Inferior parietal cortex (tissue), 1 donor: ENCODE results near the gene SNX9.
"Not testable (repeated sequence)": the region's sequence is repeated elsewhere in the genome, so short reads cannot be mapped to it uniquely, and the experiment has no call there.

Experiments
- DNase-seq: peaks from one replicate; pipeline ENCODE4 v3.0.0-alpha.2; 2016; ENCODE audit errors: extremely low spot score

SNX9 gene

GRCh38 chr6:157927011-157927410 lies 104.0 kb downstream of the SNX9 start:
- no peak for DNase-seq

- no peak for DNase-seq
Observed at GRCh38 chr6:157928428-157928827, 105.4 kb downstream of the SNX9 start.

DNA sequence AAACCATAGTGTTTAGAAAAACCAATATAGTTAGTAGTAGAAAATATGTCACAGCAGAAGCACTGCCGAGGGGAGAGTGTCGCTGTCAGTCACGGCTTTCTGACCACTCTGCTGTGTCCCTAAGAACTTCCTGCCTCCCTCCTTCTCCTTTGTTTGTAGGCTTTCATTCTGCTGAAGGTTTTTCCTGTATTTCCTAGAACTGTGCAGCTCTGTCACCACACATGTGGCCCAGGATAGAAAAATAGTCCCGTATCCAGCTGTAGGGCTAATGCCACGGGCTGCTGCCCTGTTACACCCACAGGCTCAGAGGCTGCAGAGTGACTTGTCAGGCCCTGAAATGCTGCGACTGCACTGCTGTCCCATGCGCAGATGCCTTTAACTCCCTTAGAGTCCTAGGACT lies 106.0 kb downstream of the SNX9 start:
- DNase-seq, result no peak

GRCh38 chr6:157929765-157930319 lies 106.8 kb downstream of the SNX9 start:
- DNase-seq, result no peak

- DNase-seq, result no peak
Observed at GRCh38 chr6:157935786-157936185, 112.7 kb downstream of the SNX9 start.

DNA sequence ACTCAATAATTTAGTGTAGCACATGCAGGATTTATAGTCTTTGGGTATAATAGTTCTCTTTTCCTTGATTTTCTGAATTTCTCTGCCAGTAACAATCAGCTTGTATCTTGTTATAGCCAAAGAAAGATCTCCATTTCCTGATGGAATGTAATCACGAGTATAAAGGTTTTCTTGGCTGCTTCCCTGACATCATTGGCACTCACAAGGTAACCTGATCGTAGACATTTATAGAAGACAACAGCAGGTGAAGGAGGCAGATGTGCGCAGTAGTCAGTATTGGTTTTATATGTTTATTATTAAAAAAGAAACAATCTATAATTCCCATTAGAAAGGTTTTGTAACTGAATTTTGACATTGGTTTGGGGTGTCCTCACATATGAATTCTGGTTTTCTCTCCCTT lies 114.3 kb downstream of the SNX9 start:
- DNase-seq, result no peak

- no peak for DNase-seq
Observed at GRCh38 chr6:157937916-157938315, 114.9 kb downstream of the SNX9 start.

DNA sequence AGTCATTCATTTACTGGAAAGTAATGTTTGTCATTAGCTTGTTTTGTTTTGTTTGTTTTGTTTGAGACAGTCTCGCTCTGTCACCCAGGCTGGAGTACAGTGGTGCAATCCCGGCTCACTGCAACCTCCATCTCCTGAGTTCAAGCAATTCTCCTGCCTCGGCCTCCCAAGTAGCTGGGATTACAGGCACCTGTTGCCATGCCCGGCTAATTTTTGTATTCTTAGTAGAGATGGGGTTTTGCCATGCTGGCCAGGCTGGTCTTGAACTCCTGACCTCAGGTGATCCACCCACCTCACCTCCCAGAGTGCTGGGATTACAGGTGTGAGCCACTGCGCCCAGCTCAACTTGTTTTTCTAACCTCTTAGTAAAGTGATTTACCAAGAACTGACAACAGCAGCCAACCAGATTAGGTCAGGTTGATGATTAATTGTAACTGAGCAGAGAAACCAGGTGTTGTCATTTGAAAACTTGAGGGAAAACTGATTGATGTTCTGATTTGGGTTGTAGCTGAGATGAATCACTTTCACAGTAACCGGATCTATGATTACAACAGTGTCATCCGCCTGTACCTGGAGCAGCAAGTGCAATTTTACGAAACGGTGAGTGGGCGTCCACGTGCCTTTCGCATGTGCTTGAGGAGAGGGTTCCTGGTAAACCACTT lies 117.5 kb downstream of the SNX9 start:
- peak; percentile 15 for DNase-seq

GRCh38 chr6:157941101-157941863 lies 118.2 kb downstream of the SNX9 start:
- peak; percentile 77 for DNase-seq

DNA sequence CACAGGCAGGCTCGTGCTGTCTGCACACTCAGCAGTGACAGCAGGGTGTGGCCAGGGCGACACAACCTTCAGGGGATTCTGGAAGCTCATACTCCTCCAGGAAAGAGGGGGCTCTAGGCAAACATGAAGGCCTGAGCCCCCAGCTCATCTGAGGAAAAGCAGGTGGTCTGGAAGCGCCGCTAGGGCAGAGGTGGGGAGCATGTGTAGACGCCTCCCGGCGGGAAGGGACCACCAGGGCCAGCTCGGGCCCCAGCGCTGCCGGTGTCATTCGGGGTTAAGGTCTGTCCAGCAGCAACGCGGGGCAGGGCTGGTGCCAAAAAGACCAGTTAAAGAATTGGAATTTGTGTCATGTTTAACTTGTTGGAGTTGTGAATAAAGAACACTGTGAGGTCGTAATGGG lies 119.3 kb downstream of the SNX9 start:
- DNase-seq, result no peak

DNA sequence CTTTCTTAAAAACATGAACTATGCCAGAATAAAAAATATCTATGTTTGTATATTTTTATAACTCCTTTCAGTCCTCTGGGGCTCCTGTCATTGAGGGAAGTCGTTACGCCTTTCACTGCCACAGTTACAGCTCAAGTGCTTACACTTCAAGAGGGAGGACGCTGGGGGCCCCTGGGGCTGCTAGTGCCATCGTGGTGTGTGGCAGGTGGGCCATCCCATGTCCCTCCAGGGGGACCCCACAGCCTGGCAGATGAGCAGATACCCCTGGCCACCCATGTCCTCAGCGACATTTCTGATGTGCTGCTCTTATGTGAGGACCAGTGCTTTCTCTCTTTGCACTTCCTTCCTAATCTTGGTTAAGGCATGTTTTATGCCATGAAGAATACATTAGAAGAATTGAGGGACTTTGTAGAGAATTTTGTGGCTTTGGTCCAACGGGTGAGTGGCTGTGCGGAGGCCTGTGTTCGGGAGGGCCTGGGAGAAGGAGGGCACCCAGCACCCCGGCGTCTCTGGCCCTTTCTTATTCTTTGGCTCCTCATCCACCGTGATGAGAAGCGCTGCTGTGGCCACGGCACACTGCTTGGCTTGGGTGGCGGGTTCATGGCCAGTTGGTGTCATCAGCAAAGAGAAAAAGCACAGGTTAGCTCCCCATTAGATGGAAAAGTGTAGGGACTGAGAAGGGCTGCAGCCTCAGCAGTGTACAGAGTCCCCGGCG lies 120.4 kb downstream of the SNX9 start:
- no peak for DNase-seq

DNA sequence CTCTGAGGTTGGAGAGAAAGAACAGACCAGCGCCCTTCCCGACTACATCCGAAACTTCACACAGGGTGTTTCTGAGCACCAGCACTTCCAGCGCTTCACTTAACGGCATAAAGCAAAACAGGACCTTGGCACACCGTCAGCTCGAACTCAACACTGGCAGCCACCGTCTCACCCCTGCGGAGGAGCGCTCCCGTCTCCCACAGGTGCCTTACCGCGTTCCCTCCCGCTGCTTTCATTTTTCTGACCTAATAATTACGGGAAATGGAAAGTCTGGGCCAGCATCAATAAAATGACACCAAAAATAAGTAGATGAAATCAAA lies 120.9 kb downstream of the SNX9 start:
- no peak for DNase-seq

GRCh38 chr6:157944983-157945931 lies 122.2 kb downstream of the SNX9 start:
- DNase-seq, result no peak

GRCh38 chr6:157946053-157946617 lies 123.1 kb downstream of the SNX9 start:
- no peak for DNase-seq

GRCh38 chr6:157946865-157947532 lies 124.0 kb downstream of the SNX9 start:
- peak; percentile 71 for DNase-seq

- DNase-seq, result not testable (repeated sequence)
Observed at GRCh38 chr6:157950899-157951298, 127.9 kb downstream of the SNX9 start.

DNA sequence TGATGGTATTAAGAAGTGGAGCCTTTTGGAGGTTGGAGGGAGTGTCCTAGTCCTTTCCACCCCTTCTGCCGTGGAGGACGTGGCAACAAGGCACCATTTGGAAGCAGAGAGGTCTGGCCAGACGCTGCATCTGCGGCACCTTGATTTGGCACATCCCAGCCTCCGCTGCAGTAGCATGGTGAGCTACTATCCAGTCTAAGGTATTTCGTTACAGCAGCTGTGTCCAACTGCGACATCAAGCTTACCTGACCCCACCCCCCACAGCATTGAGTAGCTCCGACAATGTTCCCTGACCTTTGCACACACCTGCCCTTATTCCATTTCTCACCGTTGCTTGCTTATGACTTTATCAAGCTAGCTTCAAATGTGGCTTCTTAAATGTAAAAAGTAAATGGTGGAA lies 128.8 kb downstream of the SNX9 start:
- no peak for DNase-seq

GRCh38 chr6:157952861-157953351 lies 129.9 kb downstream of the SNX9 start:
- DNase-seq, result no peak

GRCh38 chr6:157953580-157954091 lies 130.6 kb downstream of the SNX9 start:
- DNase-seq, result no peak
